ENCODE data around the gene PRUNE2. TPM values are rescaled to one million over a fixed set of nuclear protein-coding genes. Genes with fewer than 3 reads are reported as not detected.

PRUNE2 gene
- total and polyA plus RNA-seq, 4 donors = 1.3 to 4.5 (median 1.6) TPM

- Histone ChIP-seq H3K36me3 (ENCODE audit: control insufficient read depth in 4 of 4, insufficient read depth in 3 of 4, low read depth in 1 of 4, low read length in 3 of 4) (no peaks in the 10 kb centered on the region), H3K4me1 (ENCODE audit: control insufficient read depth in 4 of 4, insufficient read depth in 4 of 4, low read length in 3 of 4) (no peaks in the 10 kb centered on the region), H3K4me3 (ENCODE audit: low read depth in 1 of 3, low read length in 3 of 3) (no peak overlapping the region), H3K27ac (ENCODE audit: low read depth in 1 of 2, low read length in 2 of 2) (no peak overlapping the region), H3K27me3 (ENCODE audit: control insufficient read depth in 4 of 4, insufficient read depth in 4 of 4, low read length in 3 of 4) (peaks cover 0 to 3% (median 0%) of the 10 kb centered on the region in 4 donors), H3K9me3 (ENCODE audit: control insufficient read depth in 4 of 4, low read length in 3 of 4) (no peaks in the 10 kb centered on the region), H3K9ac (ENCODE audit: low read depth in 1 of 2, low read length in 2 of 2) (no peak overlapping the region)
- no peak for DNase-seq (ENCODE audit: low spot score)
- 43% methylated on average over 2 of the region's 2 CpGs for WGBS
- TF ChIP-seq GABPA (IDR thresholded peaks at IDR 0.05 in 1 of 2, conservative IDR thresholded peaks at IDR 0.05 in 1 of 2) = no peak
- TF ChIP-seq CTCF (IDR thresholded peaks at IDR 0.05; ENCODE audit: low read depth, low read length, missing input control) = no peak
- no peak for TF ChIP-seq EGR1 (IDR thresholded peaks at IDR 0.05; ENCODE audit: low read depth in 2 of 2)
- TF ChIP-seq, protein P1, sequence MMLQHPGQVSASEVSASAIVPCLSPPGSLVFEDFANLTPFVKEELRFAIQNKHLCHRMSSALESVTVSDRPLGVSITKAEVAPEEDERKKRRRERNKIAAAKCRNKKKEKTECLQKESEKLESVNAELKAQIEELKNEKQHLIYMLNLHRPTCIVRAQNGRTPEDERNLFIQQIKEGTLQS (IDR thresholded peaks at IDR 0.05) = no peak
- TF ChIP-seq JUND (IDR thresholded peaks at IDR 0.05) = no peak
- TF ChIP-seq RXRA (IDR thresholded peaks at IDR 0.05) = no peak
- TF ChIP-seq NR2F2 (IDR thresholded peaks at IDR 0.05) = no peak
- TF ChIP-seq, protein P2, sequence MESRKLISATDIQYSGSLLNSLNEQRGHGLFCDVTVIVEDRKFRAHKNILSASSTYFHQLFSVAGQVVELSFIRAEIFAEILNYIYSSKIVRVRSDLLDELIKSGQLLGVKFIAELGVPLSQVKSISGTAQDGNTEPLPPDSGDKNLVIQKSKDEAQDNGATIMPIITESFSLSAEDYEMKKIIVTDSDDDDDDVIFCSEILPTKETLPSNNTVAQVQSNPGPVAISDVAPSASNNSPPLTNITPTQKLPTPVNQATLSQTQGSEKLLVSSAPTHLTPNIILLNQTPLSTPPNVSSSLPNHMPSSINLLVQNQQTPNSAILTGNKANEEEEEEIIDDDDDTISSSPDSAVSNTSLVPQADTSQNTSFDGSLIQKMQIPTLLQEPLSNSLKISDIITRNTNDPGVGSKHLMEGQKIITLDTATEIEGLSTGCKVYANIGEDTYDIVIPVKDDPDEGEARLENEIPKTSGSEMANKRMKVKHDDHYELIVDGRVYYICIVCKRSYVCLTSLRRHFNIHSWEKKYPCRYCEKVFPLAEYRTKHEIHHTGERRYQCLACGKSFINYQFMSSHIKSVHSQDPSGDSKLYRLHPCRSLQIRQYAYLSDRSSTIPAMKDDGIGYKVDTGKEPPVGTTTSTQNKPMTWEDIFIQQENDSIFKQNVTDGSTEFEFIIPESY (IDR thresholded peaks at IDR 0.05) = no peak
- no peak for TF ChIP-seq FOXA2 (IDR thresholded peaks at IDR 0.05)
- TF ChIP-seq SP1 (IDR thresholded peaks at IDR 0.05) = no peak
- TF ChIP-seq HNF4A (conservative IDR thresholded peaks at IDR 0.05) = no peak
- TF ChIP-seq REST (IDR thresholded peaks at IDR 0.05) = no peak
- no peak for TF ChIP-seq YY1 (IDR thresholded peaks at IDR 0.05)
- no peak for TF ChIP-seq TAF1 (conservative IDR thresholded peaks at IDR 0.05)
Measured at GRCh38 chr9:76592974-76593347, 313.0 kb downstream of the PRUNE2 start.

DNA sequence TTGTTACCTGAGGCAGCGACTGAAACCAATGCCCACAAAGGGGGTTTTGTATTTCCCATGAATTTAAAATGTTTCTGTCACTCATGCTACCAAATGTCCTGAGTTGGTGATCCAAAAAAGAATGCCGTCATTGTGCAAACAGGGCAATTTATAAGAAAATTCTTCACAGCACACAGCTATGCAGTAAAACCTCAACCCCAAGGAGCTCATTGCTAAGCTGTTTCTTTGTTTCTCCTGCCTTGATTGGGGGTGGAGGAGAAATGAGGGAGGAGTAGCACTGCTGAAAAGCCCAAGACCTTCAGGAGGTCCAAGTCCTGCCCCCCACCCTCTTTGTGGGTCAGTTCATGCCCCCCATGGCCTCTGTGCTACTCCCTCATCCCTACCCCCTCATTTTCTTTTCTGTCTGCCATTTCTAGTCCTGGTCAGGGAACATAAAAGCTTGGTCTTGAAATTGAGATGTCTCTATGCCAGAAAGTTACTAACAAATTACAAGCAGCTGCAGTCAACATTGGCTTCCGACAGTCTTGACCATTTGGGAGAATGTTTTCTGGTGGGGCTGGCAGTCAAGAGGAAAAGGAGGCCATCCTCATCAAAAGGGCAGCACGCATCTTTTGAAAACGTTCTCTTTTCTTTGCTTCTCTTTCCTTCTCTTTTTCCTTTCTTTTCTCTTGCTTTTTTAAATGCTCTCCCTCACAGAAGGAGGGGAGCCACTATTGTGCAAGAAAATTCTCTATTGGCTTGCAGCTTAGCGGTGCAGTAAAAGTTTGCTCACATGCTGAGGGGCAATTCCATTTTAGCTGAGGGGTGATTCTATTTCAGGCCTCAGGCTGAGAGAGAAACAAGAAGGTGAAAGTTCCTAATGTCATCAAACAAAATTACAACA, 313.6 kb downstream of the PRUNE2 start:
- Histone ChIP-seq H3K36me3 (ENCODE audit: control insufficient read depth in 4 of 4, insufficient read depth in 3 of 4, low read depth in 1 of 4, low read length in 3 of 4) (no peaks in the 10 kb centered on the region), H3K27me3 (ENCODE audit: control insufficient read depth in 4 of 4, insufficient read depth in 4 of 4, low read length in 3 of 4) (peaks cover 0 to 3% (median 0%) of the 10 kb centered on the region in 4 donors), H3K4me1 (ENCODE audit: control insufficient read depth in 4 of 4, insufficient read depth in 4 of 4, low read length in 3 of 4) (no peaks in the 10 kb centered on the region), H3K9me3 (ENCODE audit: control insufficient read depth in 4 of 4, low read length in 3 of 4) (no peaks in the 10 kb centered on the region), H3K9ac (ENCODE audit: low read depth in 1 of 2, low read length in 2 of 2) (no peak overlapping the region), H3K27ac (ENCODE audit: low read depth in 1 of 2, low read length in 2 of 2) (no peak overlapping the region), H3K4me3 (ENCODE audit: low read depth in 1 of 3, low read length in 3 of 3) (no peak overlapping the region)
- WGBS = 78% methylated on average over 6 of the region's 6 CpGs
- no peak for DNase-seq (ENCODE audit: low spot score)
- TF ChIP-seq, protein P1 (IDR thresholded peaks at IDR 0.05) = no peak
- TF ChIP-seq FOXA1 (IDR thresholded peaks at IDR 0.05) = no peak
- TF ChIP-seq CTCF (IDR thresholded peaks at IDR 0.05; ENCODE audit: low read depth, low read length, missing input control) = no peak
- TF ChIP-seq GABPA (IDR thresholded peaks at IDR 0.05 in 1 of 2, conservative IDR thresholded peaks at IDR 0.05 in 1 of 2) = no peak
- no peak for TF ChIP-seq MAX (IDR thresholded peaks at IDR 0.05)
- TF ChIP-seq HNF4G (IDR thresholded peaks at IDR 0.05) = no peak
- TF ChIP-seq FOXA2 (IDR thresholded peaks at IDR 0.05) = no peak
- no peak for TF ChIP-seq EGR1 (IDR thresholded peaks at IDR 0.05; ENCODE audit: low read depth in 2 of 2)
- TF ChIP-seq SP1 (IDR thresholded peaks at IDR 0.05) = no peak
- TF ChIP-seq NR2F2 (IDR thresholded peaks at IDR 0.05) = no peak
- TF ChIP-seq, protein P2 (IDR thresholded peaks at IDR 0.05) = no peak
- TF ChIP-seq TAF1 (conservative IDR thresholded peaks at IDR 0.05) = no peak
